ENCODE measurements around the gene FAM149B1. TPM values are rescaled to one million over a fixed set of nuclear protein-coding genes. Genes with fewer than 3 reads are reported as not detected.

Gene FAM149B1
- total RNA-seq, 1 experiment from 2014 or later: 39.1 TPM

DNA sequence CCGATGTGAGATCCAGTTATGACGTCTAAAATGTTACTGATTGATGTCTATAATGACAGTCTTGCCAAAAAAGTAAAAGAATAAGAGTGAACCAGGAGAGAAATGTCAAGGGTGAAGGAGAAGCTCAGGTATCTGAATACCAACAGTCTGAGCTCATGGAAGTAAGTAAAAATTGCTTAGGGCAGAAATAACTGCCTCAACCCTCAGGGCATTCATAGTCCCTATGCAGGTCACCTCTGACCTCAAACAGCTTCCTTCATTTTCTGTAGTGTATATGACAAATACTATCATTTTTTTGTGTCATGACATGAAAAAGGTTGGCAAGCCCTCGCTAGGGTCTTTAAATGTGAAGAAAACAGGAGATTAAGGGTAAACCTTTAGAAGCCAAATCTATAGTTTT lies 125.5 kb downstream of the FAM149B1 start:
- H3K4me1 ChIP-seq (ENCODE audit: insufficient read depth, low read length): no peaks in the 10 kb centered on the region
- H3K9me2 ChIP-seq (replicated peaks; ENCODE audit: low read length): no peaks in the 10 kb centered on the region
- ChIA-PET CTCF (no interaction called here), POLR2A (ENCODE audit: unreplicated experiment) (interaction anchor here (0.6 kb wide), 1 partner anchor 15 kb away, joined by 4 read pairs; no protein-coding TSS in a partner anchor)
- no peak overlapping the region for H2AFZ ChIP-seq (ENCODE audit: low read length)
- TF ChIP-seq EZH2phosphoT487 (IDR thresholded peaks at IDR 0.05; ENCODE audit: borderline replicate concordance, low read length) (no peak), EZH2 (IDR thresholded peaks at IDR 0.05; ENCODE audit: low read length, unreplicated experiment) (no peak)
- TF ChIP-seq, protein P1, sequence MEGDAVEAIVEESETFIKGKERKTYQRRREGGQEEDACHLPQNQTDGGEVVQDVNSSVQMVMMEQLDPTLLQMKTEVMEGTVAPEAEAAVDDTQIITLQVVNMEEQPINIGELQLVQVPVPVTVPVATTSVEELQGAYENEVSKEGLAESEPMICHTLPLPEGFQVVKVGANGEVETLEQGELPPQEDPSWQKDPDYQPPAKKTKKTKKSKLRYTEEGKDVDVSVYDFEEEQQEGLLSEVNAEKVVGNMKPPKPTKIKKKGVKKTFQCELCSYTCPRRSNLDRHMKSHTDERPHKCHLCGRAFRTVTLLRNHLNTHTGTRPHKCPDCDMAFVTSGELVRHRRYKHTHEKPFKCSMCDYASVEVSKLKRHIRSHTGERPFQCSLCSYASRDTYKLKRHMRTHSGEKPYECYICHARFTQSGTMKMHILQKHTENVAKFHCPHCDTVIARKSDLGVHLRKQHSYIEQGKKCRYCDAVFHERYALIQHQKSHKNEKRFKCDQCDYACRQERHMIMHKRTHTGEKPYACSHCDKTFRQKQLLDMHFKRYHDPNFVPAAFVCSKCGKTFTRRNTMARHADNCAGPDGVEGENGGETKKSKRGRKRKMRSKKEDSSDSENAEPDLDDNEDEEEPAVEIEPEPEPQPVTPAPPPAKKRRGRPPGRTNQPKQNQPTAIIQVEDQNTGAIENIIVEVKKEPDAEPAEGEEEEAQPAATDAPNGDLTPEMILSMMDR (conservative IDR thresholded peaks at IDR 0.05; ENCODE audit: low read depth, low read length): no peak
- H4K20me1 ChIP-seq (ENCODE audit: low read length): no peaks in the 10 kb centered on the region
- no peaks in the 10 kb centered on the region for H3K79me2 ChIP-seq (ENCODE audit: low read length)
- intact Hi-C loops (cut with micrococcal nuclease): no loop called here
- ATAC-seq: no peak
- H3K4me2 ChIP-seq (ENCODE audit: low read length): no peak overlapping the region
- BruUV-seq (replicated peaks): no TSS peak
- H3K27me3 ChIP-seq (ENCODE audit: low read length): peaks cover 31% of the 10 kb centered on the region
- H3K4me3 ChIP-seq (ENCODE audit: low read length): no peak overlapping the region
- DNase-seq: no peak
- H3F3A ChIP-seq (ENCODE audit: low read length, unreplicated experiment): no peaks in the 10 kb centered on the region
- H3K9me3 ChIP-seq (ENCODE audit: low read length): no peaks in the 10 kb centered on the region
- H3K36me3 ChIP-seq (ENCODE audit: low read depth, low read length): no peaks in the 10 kb centered on the region
- H3K27ac ChIP-seq (ENCODE audit: low read length): no peak overlapping the region
- no peak overlapping the region for H3K9ac ChIP-seq (ENCODE audit: low read length)

Other genes starting within 250 kb of the FAM149B1 start
- gene PLA2G12B, start 213.3 kb upstream of the FAM149B1 start, total RNA-seq (2014; rRNA removed): not detected in 2 replicates
- gene P4HA1, start 71.3 kb upstream of the FAM149B1 start, total RNA-seq (2014; rRNA removed): 164 and 181 TPM in 2 replicates
- 1.1 and 1.8 TPM in 2 replicates for gene NUDT13, start 57.7 kb upstream of the FAM149B1 start, total RNA-seq (2014; rRNA removed)
- 103 and 108 TPM in 2 replicates for gene ECD, start 111 bp upstream of the FAM149B1 start, total RNA-seq (2014; rRNA removed)
- 282 and 283 TPM in 2 replicates for gene DNAJC9, start 79.1 kb downstream of the FAM149B1 start, total RNA-seq (2014; rRNA removed)
- gene MRPS16, start 84.5 kb downstream of the FAM149B1 start, total RNA-seq (2014; rRNA removed): 230 and 275 TPM in 2 replicates
- gene CFAP70, start 190.7 kb downstream of the FAM149B1 start, total RNA-seq (2014; rRNA removed): 0.73 and 0.92 TPM in 2 replicates
- gene ANXA7, start 245.9 kb downstream of the FAM149B1 start, total RNA-seq (2014; rRNA removed): 478 and 561 TPM in 2 replicates

Measured in PC-3 (cell line).